NOMO-1 treated with dmso at 0.1 percent for 144 hours (cell line): ENCODE results near the gene HSPA1B.
A peak's percentile ranks its signal among the peaks of the same experiment; 100 is the strongest.
"Not testable (repeated sequence)": the region's sequence is repeated elsewhere in the genome, so short reads cannot be mapped to it uniquely, and the experiment has no call there.

Source experiments
- DNase-seq: peaks from one replicate; lab custom pipeline; 2025; ENCODE audit not compliant: unreplicated experiment; lab: John Stamatoyannopoulos, UW

HSPA1B gene

GRCh38 chr6:31826793-31827285, 699 bp upstream of the HSPA1B start:
- DNase-seq, result no peak

GRCh38 chr6:31829633-31830283, 2.2 kb downstream of the HSPA1B start:
- DNase-seq, result no peak

- no peak for DNase-seq
Measured at GRCh38 chr6:31830886-31831335, 3.4 kb downstream of the HSPA1B start.

- DNase-seq, result peak; percentile 26
Measured at GRCh38 chr6:31831350-31832215, 4.0 kb downstream of the HSPA1B start.

- DNase-seq, result peak; percentile 78
Measured at GRCh38 chr6:31834367-31835250, 7.1 kb downstream of the HSPA1B start.

- no peak for DNase-seq
Measured at GRCh38 chr6:31836047-31836473, 8.5 kb downstream of the HSPA1B start.

GRCh38 chr6:31836474-31837368, 9.2 kb downstream of the HSPA1B start:
- no peak for DNase-seq

- no peak for DNase-seq
Measured at GRCh38 chr6:31837369-31838113, 10.0 kb downstream of the HSPA1B start.

GRCh38 chr6:31838114-31838553, 10.6 kb downstream of the HSPA1B start:
- not testable (repeated sequence) for DNase-seq

GRCh38 chr6:31838968-31839367, 11.4 kb downstream of the HSPA1B start:
- DNase-seq, result no peak

- not testable (repeated sequence) for DNase-seq
Measured at GRCh38 chr6:31839779-31840126, 12.2 kb downstream of the HSPA1B start.

- no peak for DNase-seq
Measured at GRCh38 chr6:31842053-31842452, 14.5 kb downstream of the HSPA1B start.

GRCh38 chr6:31844507-31844906, 17.0 kb downstream of the HSPA1B start:
- no peak for DNase-seq

- no peak for DNase-seq
Measured at GRCh38 chr6:31847276-31847978, 19.9 kb downstream of the HSPA1B start.

- DNase-seq, result no peak
Measured at GRCh38 chr6:31850765-31851484, 23.4 kb downstream of the HSPA1B start.

GRCh38 chr6:31851485-31851832, 23.9 kb downstream of the HSPA1B start:
- no peak for DNase-seq

GRCh38 chr6:31851980-31852718, 24.6 kb downstream of the HSPA1B start:
- DNase-seq, result not testable (repeated sequence)
